HAP-1 (cell line): Measurements from ENCODE around the gene DENND1A.
"Not testable (repeated sequence)": the region's sequence is repeated elsewhere in the genome, so short reads cannot be mapped to it uniquely, and the experiment has no call there.

ENCODE experiments used
- DNase-seq, 2 experiments: peaks; one replicate each; pipeline ENCODE4 v3.0.0-alpha.2; 2016 to 2020; ENCODE audit warnings: low spot score in 2 of 2
- H3K27me3 ChIP-seq: fragments of 250-450 bp; sonication (Bioruptor Pico); 2 replicates; pipeline ENCODE4 v1.5.1; 2020; ENCODE audit warnings: low read depth, mild to moderate bottlenecking, moderate library complexity
- H3K36me3 ChIP-seq: fragments of 250-450 bp; sonication (Bioruptor Pico); replicated peaks from 2 replicates; pipeline ENCODE4 v1.5.1; 2020; ENCODE audit warnings: mild to moderate bottlenecking
- H3K4me1 ChIP-seq: fragments of 250-450 bp; sonication (Bioruptor Pico); 2 replicates; pipeline ENCODE4 v1.5.1; 2020; ENCODE audit warnings: mild to moderate bottlenecking
- H3K4me3 ChIP-seq: fragments of 250-450 bp; sonication (Bioruptor Pico); 2 replicates; pipeline ENCODE4 v1.5.1; 2020; ENCODE audit warnings: mild to moderate bottlenecking, moderate library complexity
- H3K9me3 ChIP-seq: fragments of 250-450 bp; sonication (Bioruptor Pico); 2 replicates; pipeline ENCODE4 v1.5.1; 2020; ENCODE audit warnings: mild to moderate bottlenecking, moderate library complexity
- in situ Hi-C: fragments of 300-500 bp; cut with MboI; formaldehyde crosslinking; loops from 3 replicates; pipeline ENCODE4 v1.14.3; 2020; ENCODE audit warnings: low sequenced_read_pairs, inconsistent platforms, mixed read lengths

Gene DENND1A

DNA sequence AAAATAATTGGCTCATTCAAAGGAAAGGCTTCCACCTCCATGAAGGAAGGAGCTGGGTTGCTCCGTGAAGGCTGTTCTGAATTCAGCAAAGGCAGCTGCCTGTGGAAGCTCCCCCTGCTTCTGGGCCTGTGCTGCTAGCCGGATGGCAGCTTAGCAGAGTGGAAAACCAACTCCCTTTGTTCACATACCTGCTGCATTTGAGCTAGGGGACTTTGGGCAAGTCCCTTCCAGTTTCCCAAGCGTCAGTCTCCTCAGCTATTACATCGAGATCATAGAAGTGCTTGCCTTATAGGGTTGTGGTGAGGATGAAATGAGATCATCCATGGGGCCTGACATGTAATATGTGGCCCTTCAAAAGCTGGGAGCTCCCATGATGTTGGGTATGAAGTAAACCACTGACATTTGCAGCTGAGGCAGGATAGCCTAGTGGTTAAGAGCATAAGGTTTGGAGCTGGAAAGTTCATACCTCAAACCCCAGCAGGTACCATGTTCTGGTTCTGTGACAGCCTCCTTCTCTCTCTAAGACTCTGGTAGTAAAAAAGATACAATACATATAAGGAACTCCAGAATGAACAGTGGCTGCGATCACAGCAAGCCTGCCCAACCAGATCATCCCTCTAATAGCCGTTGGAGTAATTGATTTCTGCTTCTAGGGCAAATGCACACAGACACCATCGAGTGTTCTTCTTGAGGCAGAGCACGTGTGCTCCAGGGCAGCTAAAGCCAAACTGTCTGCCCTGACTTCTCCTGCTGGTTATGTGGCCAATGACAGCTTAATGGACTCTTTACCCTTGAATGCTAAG lies 11.0 kb upstream of the DENND1A start:
- Histone ChIP-seq H3K4me3 (no peak overlapping the region), H3K9me3 (0 out of 2 replicates have a peak, but pooled peaks cover 2% of the 10 kb centered on the region), H3K4me1 (no peaks in the 10 kb centered on the region), H3K36me3 (no peaks in the 10 kb centered on the region), H3K27me3 (no peaks in the 10 kb centered on the region)
- in situ Hi-C loops, result no loop called here
- DNase-seq, result no peak

DNA sequence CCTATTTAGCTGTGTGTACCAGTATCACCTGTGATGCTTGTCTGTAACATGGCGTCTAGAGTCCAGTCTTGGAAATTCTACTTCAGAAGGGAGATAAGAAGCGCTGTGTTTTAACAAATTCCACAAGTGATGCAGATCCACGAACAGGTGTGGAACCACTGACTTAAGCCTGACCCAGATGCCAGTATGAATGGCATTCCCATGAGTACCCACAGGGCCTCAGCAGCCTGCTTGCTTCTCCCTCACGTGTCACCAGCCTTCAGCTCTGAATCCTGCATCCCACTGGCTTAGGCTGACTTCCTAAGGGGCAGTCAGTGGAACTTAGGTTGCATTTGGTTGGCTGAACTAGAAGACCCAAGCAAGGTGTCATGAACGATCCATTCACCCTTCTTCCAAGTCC lies 8.5 kb upstream of the DENND1A start:
- peaks cover 5% of the 10 kb centered on the region; the same call in 1 of the 2 replicates for H3K4me1 ChIP-seq
- H3K27me3 ChIP-seq, result no peaks in the 10 kb centered on the region

DNA sequence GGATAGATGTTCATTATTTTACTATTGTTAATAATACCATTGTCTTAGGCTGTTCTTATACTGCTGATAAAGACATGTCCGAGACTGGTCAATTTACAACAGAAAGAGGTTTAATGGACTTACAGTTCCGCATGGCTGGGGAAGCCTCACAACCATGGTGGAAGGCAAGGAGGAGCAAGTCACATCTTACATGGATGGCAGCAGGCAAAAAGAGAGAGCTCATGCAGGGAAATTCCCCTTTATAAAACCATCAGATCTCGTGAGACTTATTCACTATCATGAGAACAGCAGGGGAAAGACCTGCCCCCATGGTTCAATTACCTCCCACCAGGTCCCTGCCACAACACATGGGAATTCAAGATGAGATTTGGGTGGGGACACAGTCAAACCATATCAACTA lies 6.6 kb upstream of the DENND1A start:
- DNase-seq, H3K27me3 ChIP-seq, H3K4me1 ChIP-seq, H3K36me3 ChIP-seq, H3K4me3 ChIP-seq, in situ Hi-C loops, H3K9me3 ChIP-seq: not testable (repeated sequence)

More for the DNA sequence above, 8.5 kb upstream of the DENND1A start:
- no peaks in the 10 kb centered on the region for H3K36me3 ChIP-seq
- DNase-seq, result no peak
- no peak overlapping the region for H3K4me3 ChIP-seq
- in situ Hi-C loops, result no loop called here
- 0 out of 2 replicates have a peak, but pooled peaks cover 2% of the 10 kb centered on the region for H3K9me3 ChIP-seq

DNA sequence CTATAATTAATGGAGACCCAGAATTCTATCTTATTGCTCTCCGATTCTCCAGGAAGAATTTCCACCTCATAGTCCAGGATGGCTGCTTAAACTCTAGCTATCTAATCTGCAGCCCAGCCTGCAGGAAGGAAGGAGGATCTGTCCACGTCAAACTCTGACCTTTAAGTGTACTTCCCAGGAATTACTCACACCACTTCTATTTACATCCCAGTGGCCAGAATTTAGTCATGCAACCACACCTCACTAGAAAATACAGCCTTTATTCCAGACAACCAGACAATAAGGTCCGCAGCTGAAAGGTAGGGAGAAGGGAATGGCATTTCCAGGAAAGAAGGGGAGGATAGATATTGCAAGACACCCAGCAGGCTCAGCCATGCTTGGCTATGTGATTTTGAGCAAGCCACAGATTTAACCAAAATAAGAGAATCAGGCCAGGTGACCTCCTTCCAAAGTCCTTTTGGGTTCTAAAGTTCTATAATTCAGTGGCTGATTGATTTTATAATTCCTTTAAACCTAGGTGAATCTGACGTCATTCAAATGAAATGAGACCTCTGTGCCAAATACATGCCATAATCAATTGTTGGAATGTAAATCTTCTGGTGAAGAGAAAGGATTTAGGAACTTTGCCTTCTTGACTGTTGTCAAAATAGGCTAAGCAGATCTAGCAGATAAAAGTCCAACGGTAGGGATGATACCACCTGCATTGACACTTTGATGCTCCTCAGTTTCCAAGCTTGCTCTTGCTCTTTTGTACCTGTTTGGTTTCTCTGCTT lies 3.7 kb upstream of the DENND1A start:
- Histone ChIP-seq H3K4me3 (no peak overlapping the region), H3K9me3 (0 out of 2 replicates have a peak, but pooled peaks cover 2% of the 10 kb centered on the region), H3K36me3 (no peaks in the 10 kb centered on the region), H3K4me1 (peaks cover 17% of the 10 kb centered on the region), H3K27me3 (no peaks in the 10 kb centered on the region)
- in situ Hi-C loops, result no loop called here
- no peak for DNase-seq

DNA sequence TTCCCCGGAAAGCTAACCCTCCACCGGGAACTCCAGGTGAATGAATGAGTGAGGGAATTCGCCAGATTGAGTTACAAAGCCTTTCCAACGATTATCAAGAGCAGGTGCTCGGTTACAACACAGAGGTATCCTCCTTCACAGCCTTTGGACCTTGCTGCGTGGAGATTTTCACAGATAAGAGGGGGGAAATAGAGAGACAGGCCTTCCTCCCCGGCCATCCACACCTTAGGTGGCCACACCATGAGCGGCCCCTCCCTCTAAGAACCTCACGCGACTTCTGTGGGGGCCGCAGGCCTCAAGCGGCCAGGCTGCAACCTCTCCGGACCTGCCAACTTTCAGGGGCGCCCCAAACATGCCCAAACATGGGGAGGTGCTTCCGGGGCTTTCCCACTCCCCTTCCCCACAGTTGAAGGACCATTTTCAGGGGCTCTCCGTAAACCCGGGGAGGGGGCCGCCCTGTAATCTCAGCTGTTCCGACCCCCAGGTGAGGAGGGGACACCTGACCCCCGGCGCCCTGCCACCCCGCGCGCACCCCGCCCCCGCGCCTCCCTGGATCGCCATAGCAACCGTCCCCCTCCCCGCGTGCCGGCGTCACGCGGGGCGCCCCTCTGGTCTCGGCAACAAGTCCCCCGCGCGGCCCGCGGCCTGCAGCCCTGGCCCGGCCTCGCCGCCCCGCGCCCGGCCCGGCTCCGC lies 603 bp downstream of the DENND1A start:
- in situ Hi-C loops, result no loop called here
- H3K4me3 ChIP-seq, result peak overlapping the region; percentile 47
- H3K9me3 ChIP-seq, result no peaks in the 10 kb centered on the region
- H3K4me1 ChIP-seq, result peaks cover 26% of the 10 kb centered on the region
- no peaks in the 10 kb centered on the region for H3K36me3 ChIP-seq
- H3K27me3 ChIP-seq, result no peaks in the 10 kb centered on the region
- peak in 1 of 2 experiments; percentile 29 for DNase-seq

DNA sequence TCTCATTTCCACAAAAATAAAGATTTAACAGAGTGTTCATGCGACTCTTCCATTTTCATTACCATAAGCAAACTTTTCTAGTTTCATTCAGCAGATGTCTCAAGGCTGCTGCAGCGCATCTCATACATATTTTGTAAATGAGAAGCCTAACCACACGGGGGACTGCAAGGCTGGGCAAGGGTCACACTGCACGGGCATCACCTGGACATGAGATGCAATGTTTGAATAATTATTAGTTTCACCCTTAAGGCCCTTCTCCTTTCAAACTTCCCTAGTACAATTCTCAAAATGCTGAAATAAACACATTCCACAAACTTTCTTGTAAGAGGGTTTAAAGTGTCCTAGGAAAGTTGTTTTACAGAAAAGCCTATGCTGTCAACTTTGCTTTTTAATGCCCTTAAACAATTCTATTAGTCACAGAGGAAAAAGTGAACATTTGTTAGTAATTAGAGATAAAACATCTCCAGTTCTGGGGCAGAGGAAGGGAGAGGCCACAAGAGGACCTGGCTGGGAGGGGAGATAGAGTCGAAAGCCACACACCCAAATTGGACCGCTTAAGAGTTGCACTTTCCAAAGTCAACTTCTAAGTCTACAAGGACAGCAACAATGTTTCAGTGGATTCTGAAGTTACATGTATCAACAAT lies 1.3 kb downstream of the DENND1A start:
- peaks cover 2% of the 10 kb centered on the region; the same call in 1 of the 2 replicates for H3K36me3 ChIP-seq
- no peak for DNase-seq
- H3K4me3 ChIP-seq, result peak overlapping the region; percentile 47
- H3K9me3 ChIP-seq, result 0 out of 2 replicates have a peak, but pooled peaks cover 2% of the 10 kb centered on the region
- H3K27me3 ChIP-seq, result no peaks in the 10 kb centered on the region
- in situ Hi-C loops, result no loop called here
- H3K4me1 ChIP-seq, result peaks cover 23% of the 10 kb centered on the region

DNA sequence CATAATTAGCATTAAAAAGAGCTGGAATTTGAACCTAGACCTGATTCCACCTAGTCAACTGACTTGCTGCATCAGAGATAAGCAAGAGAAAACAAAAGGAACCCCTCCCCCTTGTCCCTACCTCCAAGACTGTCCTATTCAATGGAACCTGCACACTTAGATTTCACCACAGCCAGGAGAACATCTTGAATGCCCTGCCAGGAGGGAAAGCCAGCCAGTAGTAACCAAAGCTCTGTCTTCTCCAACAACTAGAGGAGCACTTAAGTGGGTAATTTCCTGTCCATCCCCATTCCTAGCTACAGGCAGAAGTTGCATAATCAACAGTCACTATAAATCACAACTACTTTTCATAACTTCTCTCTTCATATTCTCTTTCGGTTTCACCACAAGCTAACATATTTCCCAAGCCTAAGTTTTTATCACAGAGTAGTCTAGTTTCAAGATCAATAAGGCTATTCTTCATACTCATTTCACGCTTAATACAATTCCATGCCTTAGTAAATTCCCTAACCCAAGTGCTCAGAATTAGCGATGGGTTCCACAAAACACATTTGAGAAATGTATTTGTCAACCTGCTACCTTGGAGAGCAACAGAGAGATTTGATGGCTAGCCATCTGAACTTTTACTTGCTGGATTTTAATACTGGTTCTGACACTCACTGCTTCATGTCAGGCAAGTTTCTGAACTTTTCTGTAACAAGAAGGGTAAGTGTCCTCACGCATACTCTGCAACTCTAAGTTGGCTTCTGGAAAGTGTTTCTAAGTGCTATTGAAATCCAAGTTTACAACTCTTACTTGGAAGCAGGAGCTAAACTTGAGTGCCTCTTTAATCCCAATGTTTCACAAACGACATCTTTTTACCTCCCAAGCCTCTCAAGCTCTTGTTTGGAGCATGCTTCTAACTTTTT lies 2.0 kb downstream of the DENND1A start:
- Histone ChIP-seq H3K4me3 (no peak overlapping the region), H3K36me3 (peaks cover 4% of the 10 kb centered on the region; the same call in 1 of the 2 replicates), H3K9me3 (0 out of 2 replicates have a peak, but pooled peaks cover 2% of the 10 kb centered on the region), H3K4me1 (peaks cover 23% of the 10 kb centered on the region), H3K27me3 (no peaks in the 10 kb centered on the region)
- DNase-seq, result no peak
- in situ Hi-C loops, result no loop called here

DNA sequence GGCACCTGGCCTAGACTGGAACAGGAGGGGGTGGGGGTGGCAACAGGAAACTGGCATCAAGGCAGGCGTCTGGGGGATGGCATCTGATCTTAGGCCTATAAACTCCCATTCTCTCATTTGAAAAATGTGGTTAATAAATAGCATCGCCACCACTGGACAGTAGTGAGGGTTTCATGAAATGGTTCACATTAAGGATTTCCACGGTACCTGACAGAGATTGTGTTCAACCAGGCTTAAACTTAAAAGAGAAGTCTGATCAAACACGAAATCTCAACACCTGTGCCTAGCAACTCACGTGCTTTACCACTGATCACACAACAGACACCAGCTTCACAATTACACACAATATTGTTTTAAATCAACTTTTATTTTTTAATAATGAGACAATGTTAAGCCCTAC lies 3.0 kb downstream of the DENND1A start:
- in situ Hi-C loops, result no loop called here
- H3K4me1 ChIP-seq, result peaks cover 23% of the 10 kb centered on the region
- H3K4me3 ChIP-seq, result no peak overlapping the region
- DNase-seq, result no peak
- no peaks in the 10 kb centered on the region for H3K27me3 ChIP-seq
- peaks cover 4% of the 10 kb centered on the region; the same call in 1 of the 2 replicates for H3K36me3 ChIP-seq
- H3K9me3 ChIP-seq, result 0 out of 2 replicates have a peak, but pooled peaks cover 2% of the 10 kb centered on the region

DNA sequence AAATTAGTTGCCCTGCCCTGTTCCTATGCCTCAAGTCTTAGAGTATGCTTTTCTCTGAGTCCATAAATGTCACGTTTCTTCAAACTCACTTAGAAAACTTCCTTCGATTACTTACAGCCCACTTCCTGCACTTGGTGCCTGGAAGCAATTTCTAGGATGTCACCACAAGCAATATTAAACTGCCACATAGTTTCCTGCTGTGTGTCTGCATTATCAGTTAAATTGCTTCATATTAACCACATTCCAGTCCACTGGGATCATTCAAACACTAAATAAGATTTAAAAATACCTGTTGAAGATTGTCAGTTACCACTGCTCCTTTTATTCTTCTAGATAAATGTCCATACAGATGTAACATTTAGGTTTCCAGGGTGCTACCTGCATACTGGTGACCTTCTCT lies 4.1 kb downstream of the DENND1A start:
- peaks cover 4% of the 10 kb centered on the region; the same call in 1 of the 2 replicates for H3K36me3 ChIP-seq
- no peaks in the 10 kb centered on the region for H3K27me3 ChIP-seq
- H3K4me3 ChIP-seq, result no peak overlapping the region
- in situ Hi-C loops, result no loop called here
- 0 out of 2 replicates have a peak, but pooled peaks cover 2% of the 10 kb centered on the region for H3K9me3 ChIP-seq
- peaks cover 23% of the 10 kb centered on the region for H3K4me1 ChIP-seq
- DNase-seq, result no peak

DNA sequence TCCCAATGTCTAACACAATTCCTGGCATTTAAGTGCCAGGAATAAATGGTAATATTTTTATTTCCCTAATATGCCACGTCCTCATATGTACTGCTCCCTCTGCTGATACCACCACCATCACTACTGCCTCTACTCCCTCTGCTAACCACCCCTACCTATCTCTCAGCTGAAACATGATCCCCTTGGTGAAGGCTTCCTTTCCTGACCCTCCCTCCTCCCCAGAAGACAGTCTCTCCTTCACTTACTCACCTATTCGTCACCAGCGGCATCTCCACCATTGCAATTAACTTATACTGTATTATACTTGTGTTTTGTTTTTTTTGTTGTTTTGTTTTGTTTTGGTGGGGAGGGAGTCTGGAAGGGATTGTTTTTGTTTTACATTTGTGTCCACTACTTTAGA lies 4.8 kb downstream of the DENND1A start:
- Histone ChIP-seq H3K9me3 (0 out of 2 replicates have a peak, but pooled peaks cover 2% of the 10 kb centered on the region), H3K4me1 (peaks cover 16% of the 10 kb centered on the region), H3K4me3 (no peak overlapping the region), H3K27me3 (no peaks in the 10 kb centered on the region), H3K36me3 (peaks cover 4% of the 10 kb centered on the region; the same call in 1 of the 2 replicates)
- in situ Hi-C loops, result no loop called here
- DNase-seq, result no peak

DNA sequence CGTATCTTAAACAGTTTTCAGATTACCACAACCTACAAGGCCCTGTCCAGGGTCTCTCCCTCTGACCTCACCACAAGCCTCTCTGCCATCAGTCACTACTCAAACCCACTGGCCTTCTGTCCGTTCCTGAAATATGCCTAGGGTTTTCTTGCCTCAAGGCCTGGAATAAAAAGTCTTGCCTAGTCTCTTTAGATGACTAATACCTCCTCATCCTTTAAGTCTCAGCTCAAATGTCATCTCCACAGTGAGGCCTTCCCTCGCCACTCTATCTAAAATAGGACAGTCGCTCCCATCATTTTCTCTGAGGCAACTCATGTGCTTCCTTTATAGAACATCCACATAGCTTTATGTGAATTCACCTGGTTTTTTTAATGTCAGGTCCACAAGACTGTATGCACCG lies 5.2 kb downstream of the DENND1A start:
- H3K4me1 ChIP-seq, result peaks cover 16% of the 10 kb centered on the region
- 0 out of 2 replicates have a peak, but pooled peaks cover 2% of the 10 kb centered on the region for H3K9me3 ChIP-seq
- no peaks in the 10 kb centered on the region for H3K27me3 ChIP-seq
- DNase-seq, result no peak
- peaks cover 4% of the 10 kb centered on the region; the same call in 1 of the 2 replicates for H3K36me3 ChIP-seq
- H3K4me3 ChIP-seq, result no peak overlapping the region
- in situ Hi-C loops, result no loop called here

DNA sequence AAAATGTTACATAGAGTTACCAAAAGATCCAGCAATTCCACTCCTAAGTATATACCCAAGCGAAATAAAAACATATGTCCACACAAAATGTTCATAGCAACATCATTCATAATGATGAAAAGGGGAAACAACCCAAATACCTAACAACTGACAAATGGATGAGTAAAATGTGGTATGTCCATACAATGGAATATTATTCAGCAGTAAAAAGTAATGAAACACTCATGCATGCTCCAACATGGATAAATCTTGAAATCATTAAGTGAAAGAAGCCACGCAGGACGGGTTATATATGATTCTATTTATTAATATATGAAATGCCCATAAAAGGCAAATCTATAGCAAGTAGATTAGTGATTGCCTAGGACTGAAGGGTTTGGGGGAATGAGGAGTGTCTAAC lies 6.0 kb downstream of the DENND1A start:
- Histone ChIP-seq H3K9me3 (0 out of 2 replicates have a peak, but pooled peaks cover 2% of the 10 kb centered on the region), H3K4me3 (no peak overlapping the region), H3K36me3 (peaks cover 4% of the 10 kb centered on the region; the same call in 1 of the 2 replicates), H3K4me1 (peaks cover 14% of the 10 kb centered on the region), H3K27me3 (no peaks in the 10 kb centered on the region)
- in situ Hi-C loops, result no loop called here
- DNase-seq, result no peak
